Measurements from ENCODE around the gene ZNF326. TPM values are rescaled to one million over a fixed set of nuclear protein-coding genes. Genes with fewer than 3 reads are reported as not detected.
A peak's percentile ranks its signal among the peaks of the same experiment; 100 is the strongest.

ZNF326 gene
- total RNA-seq, 6 experiments from 2014 or later: 14.7 to 19.8 (median 17.2) TPM

DNA sequence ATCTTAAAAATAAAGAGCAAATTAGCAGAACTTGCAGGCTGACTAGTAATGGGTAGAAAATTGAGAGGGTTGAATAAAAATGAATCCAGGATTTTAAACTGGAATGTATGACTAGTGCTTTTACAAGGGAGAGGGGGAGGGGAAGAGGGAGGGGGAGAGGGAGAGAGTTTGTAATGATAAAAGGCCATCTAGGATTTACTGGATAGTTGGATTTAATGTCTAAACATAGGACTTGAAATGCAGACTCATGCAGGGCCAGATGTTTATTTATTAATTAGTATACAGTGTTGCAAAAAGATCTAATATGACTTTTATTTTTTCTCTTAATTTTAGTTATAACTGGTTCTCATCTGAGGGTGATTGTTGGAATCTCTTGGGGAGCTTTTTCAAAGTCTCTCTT, 4.3 kb downstream of the ZNF326 start:
- H3K36me3 Mint-ChIP-seq (ENCODE audit: low read depth): peaks cover 17% of the 10 kb centered on the region
- TF ChIP-seq, protein P1, sequence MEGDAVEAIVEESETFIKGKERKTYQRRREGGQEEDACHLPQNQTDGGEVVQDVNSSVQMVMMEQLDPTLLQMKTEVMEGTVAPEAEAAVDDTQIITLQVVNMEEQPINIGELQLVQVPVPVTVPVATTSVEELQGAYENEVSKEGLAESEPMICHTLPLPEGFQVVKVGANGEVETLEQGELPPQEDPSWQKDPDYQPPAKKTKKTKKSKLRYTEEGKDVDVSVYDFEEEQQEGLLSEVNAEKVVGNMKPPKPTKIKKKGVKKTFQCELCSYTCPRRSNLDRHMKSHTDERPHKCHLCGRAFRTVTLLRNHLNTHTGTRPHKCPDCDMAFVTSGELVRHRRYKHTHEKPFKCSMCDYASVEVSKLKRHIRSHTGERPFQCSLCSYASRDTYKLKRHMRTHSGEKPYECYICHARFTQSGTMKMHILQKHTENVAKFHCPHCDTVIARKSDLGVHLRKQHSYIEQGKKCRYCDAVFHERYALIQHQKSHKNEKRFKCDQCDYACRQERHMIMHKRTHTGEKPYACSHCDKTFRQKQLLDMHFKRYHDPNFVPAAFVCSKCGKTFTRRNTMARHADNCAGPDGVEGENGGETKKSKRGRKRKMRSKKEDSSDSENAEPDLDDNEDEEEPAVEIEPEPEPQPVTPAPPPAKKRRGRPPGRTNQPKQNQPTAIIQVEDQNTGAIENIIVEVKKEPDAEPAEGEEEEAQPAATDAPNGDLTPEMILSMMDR (IDR thresholded peaks at IDR 0.05): no peak
- H3K9me3 Mint-ChIP-seq: no peaks in the 10 kb centered on the region

DNA sequence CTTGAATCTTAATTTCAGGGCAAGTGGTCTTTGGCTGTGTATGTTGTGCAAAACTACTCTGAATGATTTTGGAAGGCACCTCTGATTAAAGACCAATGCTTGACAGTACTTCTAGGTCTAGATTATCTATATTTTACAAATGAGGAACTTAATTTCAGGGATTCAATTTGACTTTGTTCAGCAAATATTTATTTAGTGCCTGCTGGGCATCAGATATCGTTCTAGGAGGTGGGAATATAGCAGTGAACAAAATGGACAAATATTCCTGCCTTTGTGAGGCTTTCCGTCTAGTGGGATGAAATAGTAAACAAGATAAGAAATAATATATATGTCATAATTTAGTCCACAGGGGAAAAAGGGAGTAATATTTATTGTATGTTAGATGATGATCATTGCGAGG, 4.7 kb downstream of the ZNF326 start:
- TF ChIP-seq, protein P1 (IDR thresholded peaks at IDR 0.05): no peak
- Mint-ChIP-seq H3K36me3 (ENCODE audit: low read depth) (peaks cover 18% of the 10 kb centered on the region), H3K27me3 (ENCODE audit: insufficient read depth) (no peaks in the 10 kb centered on the region; the same call in 1 of the 2 replicates), H3K27ac (no peak overlapping the region), H3K9me3 (no peaks in the 10 kb centered on the region), H3K4me3 (no peak overlapping the region), H3K4me1 (ENCODE audit: low read depth) (peaks cover 37% of the 10 kb centered on the region)
- no peak for DNase-seq

More for the DNA sequence above, 4.3 kb downstream of the ZNF326 start:
- Mint-ChIP-seq H3K27me3 (ENCODE audit: insufficient read depth) (no peaks in the 10 kb centered on the region; the same call in 1 of the 2 replicates), H3K27ac (no peak overlapping the region), H3K4me1 (ENCODE audit: low read depth) (peaks cover 41% of the 10 kb centered on the region), H3K4me3 (no peak overlapping the region)
- DNase-seq: no peak

DNA sequence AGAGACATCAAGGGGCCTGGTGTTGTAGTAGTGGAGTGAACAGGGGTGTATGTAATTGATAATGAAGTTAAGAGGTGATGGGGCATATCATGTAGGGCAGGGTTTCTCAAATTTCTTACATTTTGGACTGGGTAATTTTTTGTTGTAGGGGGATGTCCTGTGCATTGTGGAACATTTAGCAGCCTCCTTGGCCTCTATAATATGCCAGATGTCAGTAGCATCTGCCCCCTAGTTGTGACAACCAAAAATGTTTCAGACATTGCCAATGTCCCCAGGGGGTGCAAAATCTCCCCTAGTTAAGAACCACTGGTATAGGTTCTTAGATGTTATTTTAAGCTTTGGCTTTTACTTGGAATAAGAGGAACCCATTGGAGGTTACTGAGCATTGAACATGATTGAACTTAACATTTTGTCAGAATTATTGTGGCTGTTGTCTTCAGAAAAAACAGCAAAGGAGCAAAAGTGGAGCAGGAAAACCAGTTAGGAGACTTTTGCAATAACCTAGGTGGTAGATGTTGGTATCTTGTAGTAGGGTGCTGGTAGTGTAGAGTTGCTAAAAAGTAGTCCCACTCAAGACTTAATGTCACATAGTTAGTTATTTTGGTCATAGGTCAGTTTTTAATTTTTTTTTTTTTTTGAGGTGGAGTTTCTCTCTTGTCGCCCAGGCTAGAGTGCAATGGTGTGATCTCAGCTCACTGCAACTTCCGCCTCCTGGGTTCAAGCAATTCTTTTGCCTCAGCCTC, 6.2 kb downstream of the ZNF326 start:
- DNase-seq: no peak
- H3K4me3 Mint-ChIP-seq: no peak overlapping the region
- no peak overlapping the region for H3K27ac Mint-ChIP-seq
- TF ChIP-seq, protein P1 (IDR thresholded peaks at IDR 0.05): peak; percentile 49
- peaks cover 34% of the 10 kb centered on the region for H3K4me1 Mint-ChIP-seq (ENCODE audit: low read depth)
- no peaks in the 10 kb centered on the region for H3K9me3 Mint-ChIP-seq
- peaks cover 23% of the 10 kb centered on the region for H3K36me3 Mint-ChIP-seq (ENCODE audit: low read depth)
- H3K27me3 Mint-ChIP-seq (ENCODE audit: insufficient read depth): no peaks in the 10 kb centered on the region

DNA sequence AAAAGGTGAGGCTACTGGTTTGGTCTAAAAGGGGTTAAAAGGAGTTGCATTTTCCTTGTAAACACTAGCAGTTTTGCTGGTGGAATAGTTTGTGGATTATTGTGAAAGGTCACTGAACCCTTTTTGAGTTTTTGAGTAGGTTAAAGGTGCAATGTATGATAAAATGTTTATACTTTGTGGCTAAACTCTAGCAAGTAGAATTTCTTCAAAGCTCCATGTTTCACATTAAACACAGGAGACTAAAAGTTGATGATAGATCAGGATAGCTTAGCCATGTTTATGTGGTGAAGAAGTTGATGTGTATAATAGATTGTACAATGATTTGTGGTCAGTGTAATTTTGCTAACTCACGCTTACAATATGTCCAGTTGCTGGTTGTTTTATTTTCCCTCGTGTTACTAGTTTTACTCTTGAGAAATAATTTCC, 13.1 kb downstream of the ZNF326 start:
- TF ChIP-seq, protein P1 (IDR thresholded peaks at IDR 0.05): no peak
- Mint-ChIP-seq H3K27ac (no peak overlapping the region), H3K9me3 (no peaks in the 10 kb centered on the region), H3K27me3 (ENCODE audit: insufficient read depth) (no peaks in the 10 kb centered on the region), H3K36me3 (ENCODE audit: low read depth) (peaks cover 26% of the 10 kb centered on the region), H3K4me3 (no peak overlapping the region), H3K4me1 (ENCODE audit: low read depth) (peaks cover 11% of the 10 kb centered on the region; the same call in 1 of the 2 replicates)
- DNase-seq: no peak

DNA sequence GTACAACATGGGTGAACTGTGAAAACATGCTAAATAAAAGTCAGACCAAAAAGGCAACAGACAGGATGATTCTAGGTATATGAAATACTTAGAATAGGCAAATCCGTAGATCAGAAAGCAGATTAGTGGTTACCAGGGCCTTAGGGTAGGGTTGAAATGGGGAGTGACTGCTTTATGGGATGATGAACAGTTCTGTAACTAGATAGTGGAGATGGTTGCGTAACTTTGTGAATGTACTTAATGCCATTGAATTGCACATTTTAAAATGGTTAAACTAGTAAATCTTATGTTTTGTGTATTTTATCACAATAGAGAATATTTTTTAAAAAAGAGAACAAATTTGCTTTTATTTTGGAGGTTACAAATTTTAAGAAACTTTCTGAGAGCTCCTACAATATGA, 17.4 kb downstream of the ZNF326 start:
- peaks cover 9% of the 10 kb centered on the region; the same call in 1 of the 2 replicates for H3K4me1 Mint-ChIP-seq (ENCODE audit: low read depth)
- H3K36me3 Mint-ChIP-seq (ENCODE audit: low read depth): peaks cover 33% of the 10 kb centered on the region
- no peaks in the 10 kb centered on the region for H3K27me3 Mint-ChIP-seq (ENCODE audit: insufficient read depth)
- no peak for DNase-seq
- no peak overlapping the region for H3K4me3 Mint-ChIP-seq
- no peaks in the 10 kb centered on the region for H3K9me3 Mint-ChIP-seq
- H3K27ac Mint-ChIP-seq: no peak overlapping the region
- TF ChIP-seq, protein P1 (IDR thresholded peaks at IDR 0.05): no peak

Data from HFFc6 (cell line).